Mesothelial cell of epicardium (in vitro differentiated cells): ENCODE data around the gene PIK3CA. TPM values are rescaled to one million over a fixed set of nuclear protein-coding genes. Genes with fewer than 3 reads are reported as not detected.

Experiments used
- DNase-seq, 2 experiments: peaks; one replicate each; pipeline ENCODE4 v3.0.0; 2021; ENCODE audit warnings: low spot score in 2 of 2; ENCODE audit not compliant: unreplicated experiment in 2 of 2
- H3K27ac Mint-ChIP-seq: 2 replicates; pipeline ENCODE4 v1.8.0; 2021; ENCODE audit warnings: mixed read lengths
- H3K27me3 Mint-ChIP-seq: 2 replicates; pipeline ENCODE4 v1.8.0; 2021; ENCODE audit warnings: low read depth, mixed read lengths
- H3K36me3 Mint-ChIP-seq: 2 replicates; pipeline ENCODE4 v1.8.0; 2021; ENCODE audit warnings: mixed read lengths
- H3K4me1 Mint-ChIP-seq: 2 replicates; pipeline ENCODE4 v1.8.0; 2021; ENCODE audit warnings: mixed read lengths
- H3K4me3 Mint-ChIP-seq: 2 replicates; pipeline ENCODE4 v1.8.0; 2021; ENCODE audit warnings: mild to moderate bottlenecking, moderate library complexity, mixed read lengths
- H3K9me3 Mint-ChIP-seq: 2 replicates; pipeline ENCODE4 v1.8.0; 2021; ENCODE audit warnings: mixed read lengths
- CTCF ChIP-seq: fragments of 200-600 bp; sonication (generic); IDR thresholded peaks from one replicate; pipeline ENCODE4 v1.5.0; 2021; ENCODE audit warnings: antibody characterized with exemption; ENCODE audit not compliant: unreplicated experiment
- total RNA-seq: library from RNA; stranded (reverse); gene quantifications from 3 replicates; pipeline ENCODE4 v1.2.1, GENCODE V29; 2021

PIK3CA gene
- 20.4 to 23.0 TPM (median 22.4 TPM) in 3 replicates for total RNA-seq

GRCh38 chr3:179147873-179148615 is at the start of gene PIK3CA:
Gene PIK3CA (plus strand): TSS chr3:179148357. CDS start chr3:179198826, 50,469 bp downstream.
- Mint-ChIP-seq H3K27me3 (no peaks in the 10 kb centered on the region), H3K27ac (peak within 1 kb of the TSS; percentile 97), H3K4me3 (peak within 1 kb of the TSS; percentile 93), H3K36me3 (no peaks in the 10 kb centered on the region), H3K4me1 (peaks cover 32% of the 10 kb centered on the region), H3K9me3 (no peaks in the 10 kb centered on the region)
- TF ChIP-seq CTCF = no peak
- DNase-seq = peak; percentile 86 to 88

- Mint-ChIP-seq H3K36me3 (no peaks in the 10 kb centered on the region), H3K27me3 (peaks cover 1% of the 10 kb centered on the region), H3K9me3 (no peaks in the 10 kb centered on the region), H3K4me3 (peak overlapping the region; percentile 14), H3K27ac (peak overlapping the region; percentile 40), H3K4me1 (peaks cover 3% of the 10 kb centered on the region)
- no peak for TF ChIP-seq CTCF
- DNase-seq = no peak
Measured at GRCh38 chr3:179098388-179099077, 49.6 kb upstream of the PIK3CA start.

- H3K4me3 Mint-ChIP-seq = no peak overlapping the region
- no peaks in the 10 kb centered on the region for H3K36me3 Mint-ChIP-seq
- TF ChIP-seq CTCF = no peak
- H3K27ac Mint-ChIP-seq = no peak overlapping the region
- H3K27me3 Mint-ChIP-seq = no peaks in the 10 kb centered on the region
- H3K9me3 Mint-ChIP-seq = no peaks in the 10 kb centered on the region
- peaks cover 3% of the 10 kb centered on the region for H3K4me1 Mint-ChIP-seq
- DNase-seq = no peak
Measured at GRCh38 chr3:179100652-179101051, 47.5 kb upstream of the PIK3CA start.

GRCh38 chr3:179105881-179106280 is 42.3 kb upstream of the PIK3CA start:
- Mint-ChIP-seq H3K4me3 (no peak overlapping the region), H3K27me3 (no peaks in the 10 kb centered on the region), H3K27ac (no peak overlapping the region), H3K36me3 (no peaks in the 10 kb centered on the region), H3K4me1 (no peaks in the 10 kb centered on the region), H3K9me3 (peaks cover 9% of the 10 kb centered on the region)
- DNase-seq = no peak
- no peak for TF ChIP-seq CTCF

GRCh38 chr3:179107617-179108016 is 40.5 kb upstream of the PIK3CA start:
- Mint-ChIP-seq H3K27me3 (no peaks in the 10 kb centered on the region), H3K27ac (no peak overlapping the region), H3K36me3 (no peaks in the 10 kb centered on the region), H3K9me3 (peaks cover 15% of the 10 kb centered on the region), H3K4me1 (no peaks in the 10 kb centered on the region), H3K4me3 (no peak overlapping the region)
- TF ChIP-seq CTCF = no peak
- no peak for DNase-seq
